Adrenal gland (tissue), 12 donors: ENCODE results near the gene SLC17A4. TPM values are rescaled to one million over a fixed set of nuclear protein-coding genes. Genes with fewer than 3 reads are reported as not detected.

Source experiments
- DNase-seq, 7 donors: peaks; one replicate each; pipeline ENCODE4 v3.0.0-alpha.2; 2019 to 2020
- H3K27ac ChIP-seq, 5 donors: fragments of 200-600 bp; sonication (generic) in 4 of 5; 1 replicate in 3 of 5; 2 replicates in 2 of 5; pipeline versions ENCODE4 v1.5.1 to v1.8.0; 2016 to 2020; ENCODE audit warnings: mild to moderate bottlenecking in 1 of 5
- H3K27me3 ChIP-seq: fragments of 200-600 bp; 2 replicates; pipeline ENCODE4 v1.8.0; 2021
- H3K36me3 ChIP-seq, 2 donors: fragments of 200-600 bp; replicated peaks in 1 of 2; 1 replicate in 1 of 2; 2 replicates in 1 of 2; pipeline versions ENCODE4 v1.5.1 to v1.8.0; 2018 to 2022
- H3K4me1 ChIP-seq, 2 donors: fragments of 200-600 bp; replicated peaks in 1 of 2; 1 replicate in 1 of 2; 2 replicates in 1 of 2; pipeline versions ENCODE4 v1.5.1 to v1.8.0; 2018 to 2021
- H3K4me3 ChIP-seq, 4 donors: fragments of 200-600 bp; sonication (generic) in 3 of 4; one replicate each; pipeline ENCODE4 v1.5.1; 2016 to 2018
- H3K9me3 ChIP-seq, 3 donors: fragments of 200-600 bp; sonication (generic) in 1 of 3; replicated peaks in 1 of 3; 1 replicate in 2 of 3; 2 replicates in 1 of 3; pipeline versions ENCODE4 v1.5.1 to v1.8.0; 2016 to 2021
- CTCF ChIP-seq, 6 experiments: fragments of 450-650 bp in 4 of 6; fragments of 200-600 bp in 2 of 6; sonication (generic) in 1 of 6; IDR thresholded peaks; 1 replicate in 5 of 6; 2 replicates in 1 of 6; pipeline versions ENCODE4 v1.5.1 to v1.8.0; 2016 to 2021; ENCODE audit warnings: antibody characterized with exemption in 6 of 6, mild to moderate bottlenecking in 2 of 6, moderate library complexity in 1 of 6
- POLR2A ChIP-seq, 2 donors: fragments of 450-650 bp; IDR thresholded peaks; one replicate each; pipeline ENCODE4 v1.6.1; 2017; ENCODE audit warnings: antibody characterized with exemption in 2 of 2, mild to moderate bottlenecking in 2 of 2, moderate library complexity in 1 of 2
- WGBS, 4 donors: extraction: QIAGEN DNeasy Blood & Tissue Kit in 2 of 4; methylation state at CpG; one replicate each; pipeline versions ENCODE4 v1.1.5 to v1.1.7; 2013 to 2017; 5-methylcytosine and 5-hydroxymethylcytosine counted together
- intact Hi-C, 2 donors: fragments of 100-400 bp; cut with DNase I; formaldehyde crosslinking; loops; one replicate each; pipeline versions ENCODE4 v1.14.1 to v1.15.0; 2022 to 2023
- polyA plus RNA-seq, 3 donors: library from polyadenylated mRNA; stranded (reverse); fragments of 200-250 nt in 2 of 3; fragments of 350-450 nt in 1 of 3; fragmentation: Illumina TruSeq in 1 of 3; extraction: RNeasy Lipid Tissue Mini Kit (QIAGEN cat#74804) in 1 of 3; gene quantifications; one replicate each; pipeline ENCODE4 v1.2.3, GENCODE V29; 2013 to 2014
- total RNA-seq, 9 donors: library from RNA; depleted of rRNA in 4 of 9; stranded (reverse); fragments of >200 nt in 4 of 9; fragments of 120-200 nt in 1 of 9; fragmentation: NEBNext Ultra II Directional in 1 of 9; extraction: Animal tissue kit (Norgen Biotek cat#: 25700) in 1 of 9; gene quantifications; one replicate each; pipeline versions ENCODE4 v1.1.0 to v1.2.4, GENCODE V29; 2013 to 2023
- donor health status: healthy with polysubstance abuse.
- donor health status: Bipolar disorder and iron deficiency.
- donor health status: DM: yes; HTN: yes; CAD: no.
- donor health status: DM: no; HTN: no; CAD: no.
- donor health status: DM: no; HTN: no; CAD: no.
- donor health status: DM: yes; HTN: yes; CAD: no.

SLC17A4 gene
- total and polyA plus RNA-seq, 12 donors, result 0.04 TPM; not detected in 11

DNA sequence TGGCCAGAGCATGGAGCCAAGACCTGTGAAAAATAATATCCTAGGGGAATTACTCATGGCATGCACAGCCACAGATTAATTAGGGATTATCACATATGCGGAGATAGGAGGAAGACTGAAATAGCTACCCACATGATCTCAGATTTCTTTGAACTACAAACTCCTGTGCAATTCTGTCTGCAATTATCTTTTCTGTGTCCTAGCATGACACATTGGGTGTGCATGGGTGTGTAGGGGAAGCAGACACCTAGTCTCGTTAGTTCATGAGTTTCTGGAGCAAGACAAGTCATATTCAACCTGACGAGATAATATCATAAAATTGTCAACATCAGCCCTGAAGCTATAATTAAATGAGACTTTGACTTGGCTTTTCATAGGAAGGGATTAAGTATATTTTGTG lies 3.6 kb upstream of the SLC17A4 start:
- Histone ChIP-seq H3K27me3 (no peaks in the 10 kb centered on the region), H3K9me3 (no peaks in the 10 kb centered on the region), H3K27ac (no peak overlapping the region), H3K4me3 (no peak overlapping the region), H3K36me3 (no peaks in the 10 kb centered on the region), H3K4me1 (no peaks in the 10 kb centered on the region)
- WGBS, 4 donors, result 54 to 59% (median 57%) methylated on average over 3 of the region's 3 CpGs
- DNase-seq, result no peak
- TF ChIP-seq POLR2A (IDR thresholded peaks at IDR 0.05), result no peak
- no peak for TF ChIP-seq CTCF (IDR thresholded peaks at IDR 0.05)
- intact Hi-C loops, result no loop called here

DNA sequence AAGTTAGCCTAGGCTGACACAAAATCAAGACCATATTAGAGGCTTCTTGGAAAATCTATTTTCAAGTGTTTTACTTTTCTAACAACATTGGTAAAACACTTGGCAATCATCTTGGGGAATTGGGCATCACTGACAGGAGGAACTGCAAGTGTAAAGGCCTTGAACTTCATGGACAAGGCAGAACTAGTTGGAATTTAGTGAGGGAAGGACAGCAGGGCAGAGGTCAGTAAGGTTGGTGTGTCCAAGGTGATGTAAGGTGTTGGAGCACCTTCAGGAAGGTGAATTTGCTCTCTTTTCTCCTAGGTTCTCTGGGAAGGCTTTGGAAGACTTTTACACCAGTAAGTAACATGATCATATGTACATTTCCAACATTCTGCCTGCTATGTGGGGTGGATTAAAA lies 1.5 kb upstream of the SLC17A4 start:
- Histone ChIP-seq H3K9me3 (no peaks in the 10 kb centered on the region), H3K4me3 (no peak overlapping the region), H3K36me3 (no peaks in the 10 kb centered on the region), H3K27ac (no peak overlapping the region), H3K27me3 (no peaks in the 10 kb centered on the region), H3K4me1 (no peaks in the 10 kb centered on the region)
- intact Hi-C loops, result no loop called here
- TF ChIP-seq POLR2A (IDR thresholded peaks at IDR 0.05), result no peak
- no peak for TF ChIP-seq CTCF (IDR thresholded peaks at IDR 0.05)
- no peak for DNase-seq

GRCh38 chr6:25755483-25755882 lies 941 bp downstream of the SLC17A4 start:
- Histone ChIP-seq H3K4me1 (no peaks in the 10 kb centered on the region), H3K27me3 (no peaks in the 10 kb centered on the region), H3K4me3 (no peak overlapping the region), H3K9me3 (no peaks in the 10 kb centered on the region), H3K36me3 (no peaks in the 10 kb centered on the region), H3K27ac (no peak overlapping the region)
- DNase-seq, result no peak
- WGBS, 4 donors, result 89 to 100% (median 95%) methylated on average over 1 of the region's 1 CpG
- intact Hi-C loops, result no loop called here
- TF ChIP-seq CTCF (IDR thresholded peaks at IDR 0.05), result no peak
- no peak for TF ChIP-seq POLR2A (IDR thresholded peaks at IDR 0.05)

- H3K4me1 ChIP-seq, result no peaks in the 10 kb centered on the region
- no peak for DNase-seq
- H3K27ac ChIP-seq, result no peak overlapping the region
- H3K4me3 ChIP-seq, result no peak overlapping the region
- TF ChIP-seq POLR2A (IDR thresholded peaks at IDR 0.05), result no peak
- TF ChIP-seq CTCF (IDR thresholded peaks at IDR 0.05), result no peak
- no peaks in the 10 kb centered on the region for H3K9me3 ChIP-seq
- H3K36me3 ChIP-seq, result no peaks in the 10 kb centered on the region
- intact Hi-C loops, result no loop called here
- WGBS, 4 donors, result 82 to 89% (median 88%) methylated on average over 9 of the region's 9 CpGs
- no peaks in the 10 kb centered on the region for H3K27me3 ChIP-seq
Observed at GRCh38 chr6:25756382-25757363, 2.1 kb downstream of the SLC17A4 start.
